IMR-90 (cell line): ENCODE measurements around the gene CELF5. TPM values are rescaled to one million over a fixed set of nuclear protein-coding genes. Genes with fewer than 3 reads are reported as not detected.
A peak's percentile ranks its signal among the peaks of the same experiment; 100 is the strongest.

Experiments
- ATAC-seq: fragments of 200-7000 bp; cut with Tn5 transposase; 2 replicates; pipeline ENCODE4 v1.9.1; 2020; ENCODE audit warnings: low read depth, mild to moderate bottlenecking, moderate library complexity
- BruUV-seq: library from RNA; stranded (reverse); fragments of 400-500 nt; replicated peaks from 2 replicates; lab custom pipeline; 2021; lab: Mats Ljungman, UMichigan
- CTCF ChIA-PET: fragments of 300-600 bp; formaldehyde crosslinking; extraction: SDS; loops from one replicate; lab custom pipeline; 2021; ENCODE audit warnings: antibody characterized with exemption; lab: Yijun Ruan, JAX
- POLR2A ChIA-PET: fragments of 300-600 bp; sonication (Branson Sonifier 250); formaldehyde crosslinking; loops from one replicate; lab custom pipeline; 2022; ENCODE audit warnings: antibody characterized with exemption; ENCODE audit not compliant: unreplicated experiment; lab: Charles Lee
- DNase-seq: peaks from one replicate; pipeline ENCODE4 v3.0.0; 2013
- H2AFZ ChIP-seq: replicated peaks from 2 replicates; pipeline ENCODE3; 2013; ENCODE audit warnings: low read length, mild to moderate bottlenecking; ENCODE audit not compliant: poor library complexity
- H2AK5ac ChIP-seq: 2 replicates; pipeline ENCODE4 v1.6.1; 2013; ENCODE audit warnings: low read depth, low read length, inconsistent platforms
- H2AK9ac ChIP-seq: replicated peaks from 2 replicates; pipeline ENCODE3; 2013; ENCODE audit warnings: mild to moderate bottlenecking, low read depth, low read length, moderate library complexity; ENCODE audit not compliant: poor library complexity
- H2BK120ac ChIP-seq: 2 replicates; pipeline ENCODE4 v1.6.1; 2013; ENCODE audit warnings: low read depth, low read length, inconsistent platforms
- H2BK15ac ChIP-seq: 3 replicates; pipeline ENCODE4 v1.6.1; 2013; ENCODE audit warnings: low read depth, low read length, inconsistent platforms
- H2BK20ac ChIP-seq: 2 replicates; pipeline ENCODE4 v1.6.1; 2013; ENCODE audit warnings: low read depth, mild to moderate bottlenecking, inconsistent platforms, low read length, moderate library complexity
- H2BK5ac ChIP-seq: 2 replicates; pipeline ENCODE4 v1.6.1; 2013; ENCODE audit warnings: mild to moderate bottlenecking, low read depth, low read length, inconsistent platforms; ENCODE audit not compliant: poor library complexity, severe bottlenecking
- H3K14ac ChIP-seq: replicated peaks from 2 replicates; pipeline ENCODE4 v1.6.1; 2013; ENCODE audit warnings: low read depth, low read length, inconsistent platforms
- H3K18ac ChIP-seq: 2 replicates; pipeline ENCODE4 v1.6.1; 2013; ENCODE audit warnings: low read depth, low read length, control low read depth
- H3K23ac ChIP-seq: 2 replicates; pipeline ENCODE4 v1.6.1; 2013; ENCODE audit warnings: low read depth, low read length, inconsistent platforms
- H3K27ac ChIP-seq: 2 replicates; pipeline ENCODE4 v1.5.1; 2013; ENCODE audit warnings: mild to moderate bottlenecking, control low read depth, low read length; ENCODE audit not compliant: insufficient read depth
- H3K27me3 ChIP-seq: 2 replicates; pipeline ENCODE4 v1.6.1; 2013; ENCODE audit warnings: low read length; ENCODE audit not compliant: control insufficient read depth, insufficient read depth
- H3K36me3 ChIP-seq: 2 replicates; pipeline ENCODE4 v1.6.1; 2013; ENCODE audit warnings: low read length, mixed read lengths; ENCODE audit not compliant: control insufficient read depth, insufficient read depth
- H3K4ac ChIP-seq: 2 replicates; pipeline ENCODE4 v1.6.1; 2013; ENCODE audit warnings: low read depth, low read length, inconsistent platforms
- H3K4me1 ChIP-seq: 2 replicates; pipeline ENCODE4 v1.6.1; 2013; ENCODE audit warnings: low read length, mixed read lengths; ENCODE audit not compliant: control insufficient read depth, insufficient read depth
- H3K4me2 ChIP-seq: 2 replicates; pipeline ENCODE4 v1.6.1; 2013; ENCODE audit warnings: low read depth, mild to moderate bottlenecking, control low read depth, low read length, moderate library complexity
- H3K4me3 ChIP-seq: 2 replicates; pipeline ENCODE4 v1.5.1; 2013; ENCODE audit warnings: low read depth, mild to moderate bottlenecking, control low read depth, low read length, moderate library complexity; ENCODE audit not compliant: insufficient read depth
- H3K56ac ChIP-seq: 2 replicates; pipeline ENCODE4 v1.6.1; 2013; ENCODE audit warnings: low read length, inconsistent platforms; ENCODE audit not compliant: insufficient read depth; ENCODE audit errors: extremely low read depth
- H3K79me1 ChIP-seq, 2 experiments: 2 replicates each; pipeline ENCODE4 v1.6.1; 2013; ENCODE audit warnings: low read length in 2 of 2, inconsistent platforms in 1 of 2, low read depth in 1 of 2
- H3K9ac ChIP-seq: 2 replicates; pipeline ENCODE4 v1.6.1; 2013; ENCODE audit warnings: low read depth, low read length, control low read depth
- H3K9me1 ChIP-seq: 2 replicates; pipeline ENCODE4 v1.6.1; 2013; ENCODE audit warnings: low read length, inconsistent platforms; ENCODE audit not compliant: insufficient read depth
- H3K9me3 ChIP-seq: 2 replicates; pipeline ENCODE4 v1.6.1; 2013; ENCODE audit warnings: low read length; ENCODE audit not compliant: control insufficient read depth, insufficient read depth
- H4K20me1 ChIP-seq: 2 replicates; pipeline ENCODE4 v1.6.1; 2013; ENCODE audit warnings: low read length, inconsistent platforms; ENCODE audit not compliant: insufficient read depth
- H4K5ac ChIP-seq: 2 replicates; pipeline ENCODE4 v1.6.1; 2013; ENCODE audit warnings: mild to moderate bottlenecking, low read depth, low read length, control low read depth
- H4K8ac ChIP-seq, 2 experiments: 2 replicates each; pipeline ENCODE4 v1.6.1; 2013; ENCODE audit warnings: low read depth in 2 of 2, low read length in 2 of 2, control low read depth in 1 of 2, inconsistent platforms in 1 of 2
- H4K91ac ChIP-seq: 2 replicates; pipeline ENCODE4 v1.6.1; 2013; ENCODE audit warnings: low read depth, low read length, inconsistent platforms; ENCODE audit not compliant: insufficient read depth
- ELK1 ChIP-seq: fragments of 150-350 bp; IDR thresholded peaks from 2 replicates; pipeline ENCODE4 v1.6.1; 2016; ENCODE audit warnings: low read depth, mild to moderate bottlenecking, low read length, moderate library complexity, borderline replicate concordance
- MAFK ChIP-seq: IDR thresholded peaks from 2 replicates; pipeline ENCODE4 v1.6.1; 2012; ENCODE audit warnings: low read depth, low read length, improper control_type of control experiment
- NFE2L2 ChIP-seq: fragments of 150-350 bp; IDR thresholded peaks from 2 replicates; pipeline ENCODE4 v1.6.1; 2016; ENCODE audit warnings: low read depth, mild to moderate bottlenecking, low read length
- RAD21 ChIP-seq: IDR thresholded peaks from 2 replicates; pipeline ENCODE4 v1.6.1; 2012; ENCODE audit warnings: low read length, improper control_type of control experiment
- RCOR1 ChIP-seq: IDR thresholded peaks from 2 replicates; pipeline ENCODE4 v1.6.1; 2012; ENCODE audit warnings: mild to moderate bottlenecking, low read length, improper control_type of control experiment; ENCODE audit not compliant: insufficient replicate concordance
- SMC3 ChIP-seq: fragments of 150-350 bp; IDR thresholded peaks from 2 replicates; pipeline ENCODE4 v1.6.1; 2016; ENCODE audit warnings: low read depth, mild to moderate bottlenecking, antibody characterized with exemption, low read length, moderate library complexity
- WGBS, 2 experiments: methylation state at CpG; one replicate each; pipeline versions ENCODE4 v1.1.5 to v1.1.7; 2013; ENCODE audit warnings: missing lambda C conversion rate in 2 of 2; ENCODE audit not compliant: insufficient read length in 1 of 2; ENCODE audit errors: extremely low coverage in 2 of 2; 5-methylcytosine and 5-hydroxymethylcytosine counted together
- dilution Hi-C: fragments of 300-500 bp; cut with HindIII; formaldehyde crosslinking; loops from one replicate; pipeline ENCODE4 v1.14.3; 2018; ENCODE audit warnings: low sequenced_read_pairs; ENCODE audit not compliant: unreplicated experiment
- in situ Hi-C: fragments of 300-500 bp; cut with MboI; formaldehyde crosslinking; loops from 3 replicates; pipeline ENCODE4 v1.14.3; 2019; ENCODE audit warnings: low sequenced_read_pairs, inconsistent platforms, mixed read lengths
- intact Hi-C: fragments of 100-400 bp; cut with micrococcal nuclease; formaldehyde crosslinking; loops from 2 replicates; pipeline ENCODE4 v1.10.0; 2022
- polyA plus RNA-seq, 3 experiments: library from polyadenylated mRNA; depleted of rRNA; stranded (reverse); fragments of >200 nt; gene quantifications; 2 replicates each; pipeline ENCODE4 v1.2.3, GENCODE V29; 2012; ENCODE audit warnings: low replicate concordance in 1 of 3
- total RNA-seq: library from RNA; depleted of rRNA; stranded (reverse); fragments of >200 nt; gene quantifications from 2 replicates; pipeline ENCODE4 v1.2.3, GENCODE V29; 2012
- TF ChIP-seq, protein P1 (sequence below): conservative IDR thresholded peaks from 2 replicates; pipeline ENCODE4 v1.5.1; 2012; ENCODE audit warnings: mild to moderate bottlenecking, low read depth, low read length, improper control_type of control experiment

Gene CELF5
- total and polyA plus RNA-seq, 2 of the 4 experiments (the other 2 are of a cell fraction), result 0.02 TPM; not detected in 1

- no peak overlapping the region for H3K9ac ChIP-seq
- H2BK5ac ChIP-seq, result no peak overlapping the region
- H3K56ac ChIP-seq, result no peak overlapping the region
- H3K4me1 ChIP-seq, result no peaks in the 10 kb centered on the region
- H2BK20ac ChIP-seq, result no peak overlapping the region
- no TSS peak for BruUV-seq
- ATAC-seq, result peak; percentile 51; the same call in 1 of the 2 replicates
- H3K27me3 ChIP-seq, result peaks cover 7% of the 10 kb centered on the region; the same call in 1 of the 2 replicates
- no peaks in the 10 kb centered on the region for H3K36me3 ChIP-seq
- dilution Hi-C loops, result no loop called here
- no peak overlapping the region for H4K8ac ChIP-seq
- ChIA-PET CTCF (no interaction called here), POLR2A (no interaction called here)
- H3K27ac ChIP-seq, result no peak overlapping the region
- no peak overlapping the region for H4K5ac ChIP-seq
- H2AK5ac ChIP-seq, result 0 out of 2 replicates have a peak overlapping the region, but pooled peaks have one; percentile 63
- H4K91ac ChIP-seq, result no peak overlapping the region
- H2BK15ac ChIP-seq, result no peak overlapping the region
- no peak overlapping the region for H3K4ac ChIP-seq
- H3K9me1 ChIP-seq, result no peaks in the 10 kb centered on the region
- in situ Hi-C loops, result loop anchor here (25.0 kb wide), 1 partner anchor 288 kb away; the partner anchor contains the start of gene TBXA2R
- no peak overlapping the region for H3K4me3 ChIP-seq
- no peak overlapping the region for H2AFZ ChIP-seq
- H2AK9ac ChIP-seq, result no peak overlapping the region
- TF ChIP-seq ELK1 (no peak), RAD21 (peak; percentile 49), RCOR1 (no peak), MAFK (no peak), SMC3 (peak; percentile 63), NFE2L2 (no peak)
- TF ChIP-seq, protein P1, sequence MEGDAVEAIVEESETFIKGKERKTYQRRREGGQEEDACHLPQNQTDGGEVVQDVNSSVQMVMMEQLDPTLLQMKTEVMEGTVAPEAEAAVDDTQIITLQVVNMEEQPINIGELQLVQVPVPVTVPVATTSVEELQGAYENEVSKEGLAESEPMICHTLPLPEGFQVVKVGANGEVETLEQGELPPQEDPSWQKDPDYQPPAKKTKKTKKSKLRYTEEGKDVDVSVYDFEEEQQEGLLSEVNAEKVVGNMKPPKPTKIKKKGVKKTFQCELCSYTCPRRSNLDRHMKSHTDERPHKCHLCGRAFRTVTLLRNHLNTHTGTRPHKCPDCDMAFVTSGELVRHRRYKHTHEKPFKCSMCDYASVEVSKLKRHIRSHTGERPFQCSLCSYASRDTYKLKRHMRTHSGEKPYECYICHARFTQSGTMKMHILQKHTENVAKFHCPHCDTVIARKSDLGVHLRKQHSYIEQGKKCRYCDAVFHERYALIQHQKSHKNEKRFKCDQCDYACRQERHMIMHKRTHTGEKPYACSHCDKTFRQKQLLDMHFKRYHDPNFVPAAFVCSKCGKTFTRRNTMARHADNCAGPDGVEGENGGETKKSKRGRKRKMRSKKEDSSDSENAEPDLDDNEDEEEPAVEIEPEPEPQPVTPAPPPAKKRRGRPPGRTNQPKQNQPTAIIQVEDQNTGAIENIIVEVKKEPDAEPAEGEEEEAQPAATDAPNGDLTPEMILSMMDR, result peak; percentile 57
- no peaks in the 10 kb centered on the region for H4K20me1 ChIP-seq
- no peak overlapping the region for H3K18ac ChIP-seq
- no peak overlapping the region for H2BK120ac ChIP-seq
- no peak overlapping the region for H3K14ac ChIP-seq
- WGBS, 2 experiments, result 33% methylated on average over 2 of the region's 5 CpGs; no CpG with 5 or more reads in 1 of the 2 experiments
- no peaks in the 10 kb centered on the region for H3K79me1 ChIP-seq
- H3K9me3 ChIP-seq, result no peaks in the 10 kb centered on the region
- no peak overlapping the region for H3K4me2 ChIP-seq
- intact Hi-C loops, result loop anchor here (10.0 kb wide), 2 partner anchors 290 to 380 kb away; partner anchors contain the start of genes PIP5K1C and TJP3
- no peak for DNase-seq
- H3K23ac ChIP-seq, result no peak overlapping the region
These were observed 100.0 kb downstream of the CELF5 start for GRCh38 chr19:3324405-3324856.
